ENCODE data around the gene THAP8. TPM values are rescaled to one million over a fixed set of nuclear protein-coding genes. Genes with fewer than 3 reads are reported as not detected.
A peak's percentile ranks its signal among the peaks of the same experiment; 100 is the strongest.
"Not testable (repeated sequence)": the region's sequence is repeated elsewhere in the genome, so short reads cannot be mapped to it uniquely, and the experiment has no call there.

The THAP8 gene
- total RNA-seq, 2 experiments from 2014 or later = 6.4 to 6.7 TPM

- no peaks in the 10 kb centered on the region for H3K27me3 Mint-ChIP-seq
- DNase-seq = no peak
- no peaks in the 10 kb centered on the region for H3K9me3 Mint-ChIP-seq
- POLR2A ChIA-PET = no interaction called here
- peaks cover 23% of the 10 kb centered on the region for H3K36me3 Mint-ChIP-seq
- no peak for ATAC-seq (ENCODE audit: low read depth)
- no peak overlapping the region for H3K4me3 Mint-ChIP-seq
- H3K4me1 Mint-ChIP-seq = peaks cover 22% of the 10 kb centered on the region
- no peak overlapping the region for H3K27ac Mint-ChIP-seq
Observed at GRCh38 chr19:36058481-36059179, 4.5 kb upstream of the THAP8 start.

- Mint-ChIP-seq H3K9me3 (no peaks in the 10 kb centered on the region), H3K4me1 (peaks cover 26% of the 10 kb centered on the region), H3K27me3 (no peaks in the 10 kb centered on the region), H3K27ac (peak within 1 kb of the TSS; percentile 98), H3K4me3 (peak within 1 kb of the TSS; percentile 100), H3K36me3 (peaks cover 16% of the 10 kb centered on the region)
- DNase-seq = peak; percentile 97
- POLR2A ChIA-PET = interaction anchor here (0.9 to 2.6 kb wide), 13 partner anchors 12 to 411 kb away, joined by 3 to 16 read pairs (median 4); partner anchors contain the start of genes ALKBH6, POLR2I, SDHAF1 and SYNE4
- peak; percentile 74 for ATAC-seq (ENCODE audit: low read depth)
Observed at GRCh38 chr19:36054733-36055686, 925 bp upstream of the THAP8 start, which contains the start of gene WDR62. Gene WDR62 (plus strand): TSS chr19:36054897. CDS start chr19:36054972, 75 bp downstream.

- peaks cover 10% of the 10 kb centered on the region for H3K36me3 Mint-ChIP-seq
- H3K4me3 Mint-ChIP-seq = no peak overlapping the region
- peaks cover 17% of the 10 kb centered on the region for H3K4me1 Mint-ChIP-seq
- DNase-seq (no peak), ATAC-seq (ENCODE audit: low read depth) (no peak)
- no peak overlapping the region for H3K27ac Mint-ChIP-seq
- POLR2A ChIA-PET = no interaction called here
- H3K27me3 Mint-ChIP-seq = no peaks in the 10 kb centered on the region
- no peaks in the 10 kb centered on the region for H3K9me3 Mint-ChIP-seq
Observed at GRCh38 chr19:36051637-36052036, 2.4 kb downstream of the THAP8 start.

- no peak for ATAC-seq (ENCODE audit: low read depth)
- no peak for DNase-seq
- H3K27ac Mint-ChIP-seq = peak overlapping the region; percentile 3
Observed at GRCh38 chr19:36051236-36051635, 2.8 kb downstream of the THAP8 start.

GRCh38 chr19:36049080-36049698, 4.9 kb downstream of the THAP8 start:
- Mint-ChIP-seq H3K4me3 (no peak overlapping the region), H3K27me3 (no peaks in the 10 kb centered on the region), H3K36me3 (peaks cover 15% of the 10 kb centered on the region), H3K4me1 (peaks cover 8% of the 10 kb centered on the region), H3K27ac (no peak overlapping the region), H3K9me3 (no peaks in the 10 kb centered on the region)
- ATAC-seq (ENCODE audit: low read depth) = no peak
- no peak for DNase-seq
- POLR2A ChIA-PET = interaction anchor here (0.5 to 0.7 kb wide), 2 partner anchors 34 to 35 kb away, joined by 3 to 4 read pairs; partner anchors contain the start of gene ALKBH6

More at GRCh38 chr19:36051236-36051635, 2.8 kb downstream of the THAP8 start:
- peaks cover 11% of the 10 kb centered on the region for H3K36me3 Mint-ChIP-seq
- peaks cover 14% of the 10 kb centered on the region for H3K4me1 Mint-ChIP-seq
- H3K27me3 Mint-ChIP-seq = no peaks in the 10 kb centered on the region
- POLR2A ChIA-PET = no interaction called here
- H3K4me3 Mint-ChIP-seq = no peak overlapping the region
- no peaks in the 10 kb centered on the region for H3K9me3 Mint-ChIP-seq

GRCh38 chr19:36047835-36048234, 6.2 kb downstream of the THAP8 start:
- no peak overlapping the region for H3K4me3 Mint-ChIP-seq
- H3K9me3 Mint-ChIP-seq = no peaks in the 10 kb centered on the region
- no peak overlapping the region for H3K27ac Mint-ChIP-seq
- peaks cover 14% of the 10 kb centered on the region for H3K36me3 Mint-ChIP-seq
- no peak for ATAC-seq (ENCODE audit: low read depth)
- peaks cover 4% of the 10 kb centered on the region for H3K4me1 Mint-ChIP-seq
- POLR2A ChIA-PET = interaction anchor here (0.6 kb wide), 1 partner anchor 350 kb away, joined by 3 read pairs; no protein-coding TSS in a partner anchor
- no peaks in the 10 kb centered on the region for H3K27me3 Mint-ChIP-seq
- no peak for DNase-seq

- DNase-seq = no peak
- Mint-ChIP-seq H3K27ac (no peak overlapping the region), H3K27me3 (no peaks in the 10 kb centered on the region), H3K4me3 (no peak overlapping the region), H3K4me1 (peaks cover 5% of the 10 kb centered on the region), H3K9me3 (no peaks in the 10 kb centered on the region), H3K36me3 (peaks cover 14% of the 10 kb centered on the region)
- POLR2A ChIA-PET = no interaction called here
- ATAC-seq (ENCODE audit: low read depth) = no peak
Observed at GRCh38 chr19:36046443-36047050, 7.5 kb downstream of the THAP8 start.

GRCh38 chr19:36043952-36044351, 10.1 kb downstream of the THAP8 start:
- no peak overlapping the region for H3K4me3 Mint-ChIP-seq
- POLR2A ChIA-PET = interaction anchor here (1.4 kb wide), 1 partner anchor 10 kb away, joined by 4 read pairs; the partner anchor contains the start of gene THAP8
- ATAC-seq (ENCODE audit: low read depth) (no peak), DNase-seq (no peak)
- no peak overlapping the region for H3K27ac Mint-ChIP-seq
- H3K36me3 Mint-ChIP-seq = peaks cover 14% of the 10 kb centered on the region
- H3K27me3 Mint-ChIP-seq = no peaks in the 10 kb centered on the region
- peaks cover 6% of the 10 kb centered on the region for H3K4me1 Mint-ChIP-seq
- H3K9me3 Mint-ChIP-seq = no peaks in the 10 kb centered on the region

GRCh38 chr19:36041831-36042230, 12.3 kb downstream of the THAP8 start:
- DNase-seq (no peak), ATAC-seq (ENCODE audit: low read depth) (no peak)
- POLR2A ChIA-PET = no interaction called here
- H3K36me3 Mint-ChIP-seq = peaks cover 10% of the 10 kb centered on the region
- no peak overlapping the region for H3K27ac Mint-ChIP-seq
- H3K4me3 Mint-ChIP-seq = no peak overlapping the region
- H3K9me3 Mint-ChIP-seq = no peaks in the 10 kb centered on the region
- H3K4me1 Mint-ChIP-seq = peaks cover 14% of the 10 kb centered on the region
- H3K27me3 Mint-ChIP-seq = no peaks in the 10 kb centered on the region

- ATAC-seq (ENCODE audit: low read depth); H3K27ac Mint-ChIP-seq; H3K4me3 Mint-ChIP-seq; H3K9me3 Mint-ChIP-seq; H3K27me3 Mint-ChIP-seq; DNase-seq; H3K36me3 Mint-ChIP-seq; POLR2A ChIA-PET: not testable (repeated sequence)
- H3K4me1 Mint-ChIP-seq = peaks cover 14% of the 10 kb centered on the region
Observed at GRCh38 chr19:36041092-36041491, 13.0 kb downstream of the THAP8 start.

- POLR2A ChIA-PET = no interaction called here
- no peaks in the 10 kb centered on the region for H3K9me3 Mint-ChIP-seq
- H3K27me3 Mint-ChIP-seq = no peaks in the 10 kb centered on the region
- H3K27ac Mint-ChIP-seq = no peak overlapping the region
- H3K4me1 Mint-ChIP-seq = peaks cover 20% of the 10 kb centered on the region
- ATAC-seq (ENCODE audit: low read depth) (no peak), DNase-seq (no peak)
- no peak overlapping the region for H3K4me3 Mint-ChIP-seq
- H3K36me3 Mint-ChIP-seq = peaks cover 9% of the 10 kb centered on the region
Observed at GRCh38 chr19:36040495-36040894, 13.6 kb downstream of the THAP8 start.

GRCh38 chr19:36032251-36033104, 21.6 kb downstream of the THAP8 start, which contains the start of gene CLIP3:
Gene CLIP3 (minus strand): TSS chr19:36032873. CDS start chr19:36032357, 516 bp downstream.
- peak within 1 kb of the TSS; percentile 35 for H3K4me3 Mint-ChIP-seq
- ATAC-seq (ENCODE audit: low read depth) (peak; percentile 26), DNase-seq (no peak)
- H3K36me3 Mint-ChIP-seq = peaks cover 17% of the 10 kb centered on the region
- POLR2A ChIA-PET = no interaction called here
- peaks cover 21% of the 10 kb centered on the region for H3K4me1 Mint-ChIP-seq
- no peaks in the 10 kb centered on the region for H3K9me3 Mint-ChIP-seq
- peak within 1 kb of the TSS; percentile 22 for H3K27ac Mint-ChIP-seq
- no peaks in the 10 kb centered on the region for H3K27me3 Mint-ChIP-seq
